Upper lobe of left lung (tissue), 6 donors: ENCODE measurements around the gene ACBD6. TPM values are rescaled to one million over a fixed set of nuclear protein-coding genes. Genes with fewer than 3 reads are reported as not detected.

Source experiments
- ATAC-seq, 2 donors: fragments of 200-7000 bp; cut with Tn5 transposase; one replicate each; pipeline ENCODE4 v1.9.1; 2022; ENCODE audit warnings: mild to moderate bottlenecking in 2 of 2, moderate library complexity in 2 of 2; ENCODE audit not compliant: low FRiP score in 2 of 2
- DNase-seq, 2 donors: peaks; one replicate each; pipeline ENCODE4 v3.0.0-alpha.2; 2019 to 2020
- H3K27ac ChIP-seq, 4 donors: fragments of 200-600 bp; sonication (generic); one replicate each; pipeline ENCODE4 v1.5.1; 2016 to 2019
- H3K27me3 ChIP-seq, 4 donors: fragments of 200-600 bp; sonication (generic); one replicate each; pipeline ENCODE4 v1.5.1; 2017 to 2019
- H3K36me3 ChIP-seq, 4 donors: fragments of 200-600 bp; sonication (generic); one replicate each; pipeline ENCODE4 v1.5.1; 2016 to 2019
- H3K4me1 ChIP-seq, 4 donors: fragments of 200-600 bp; sonication (generic); one replicate each; pipeline ENCODE4 v1.5.1; 2018 to 2019
- H3K4me3 ChIP-seq, 4 donors: fragments of 200-600 bp; sonication (generic); one replicate each; pipeline ENCODE4 v1.5.1; 2017 to 2019; ENCODE audit warnings: mild to moderate bottlenecking in 2 of 4, moderate library complexity in 1 of 4
- H3K9me3 ChIP-seq, 4 donors: fragments of 200-600 bp; sonication (generic); one replicate each; pipeline ENCODE4 v1.5.1; 2018 to 2019
- CTCF ChIP-seq, 6 experiments: fragments of 450-650 bp in 4 of 6; fragments of 200-600 bp in 2 of 6; sonication (generic) in 2 of 6; IDR thresholded peaks; one replicate each; pipeline ENCODE4 v1.5.1; 2016 to 2019; ENCODE audit warnings: antibody characterized with exemption in 6 of 6
- EP300 ChIP-seq, 4 donors: sonication (generic); formaldehyde crosslinking; IDR thresholded peaks; one replicate each; pipeline ENCODE4 v1.5.1; 2017; ENCODE audit warnings: antibody characterized with exemption in 4 of 4, control low read depth in 2 of 4
- POLR2A ChIP-seq, 4 donors: fragments of 450-650 bp; IDR thresholded peaks; one replicate each; pipeline ENCODE4 v1.5.1; 2016 to 2017; ENCODE audit warnings: antibody characterized with exemption in 4 of 4, mild to moderate bottlenecking in 2 of 4
- POLR2AphosphoS5 ChIP-seq, 2 donors: sonication (generic); formaldehyde crosslinking; IDR thresholded peaks; one replicate each; pipeline ENCODE4 v1.5.1; 2017; ENCODE audit warnings: antibody characterized with exemption in 2 of 2
- WGBS, 2 donors: methylation state at CpG; one replicate each; pipeline ENCODE4 v1.1.5; 2017 to 2018; 5-methylcytosine and 5-hydroxymethylcytosine counted together
- total RNA-seq, 6 donors: library from RNA; depleted of rRNA in 4 of 6; stranded (reverse); fragments of >200 nt in 4 of 6; gene quantifications; one replicate each; pipeline versions ENCODE4 v1.1.0 to v1.2.1, GENCODE V29; 2016 to 2021
- donor health status: DM: no; HTN: no; CAD: no; lungs with moderate emphysema.
- donor health status: DM: no; HTN: yes; CAD: no; lungs with severe emphysema.

Gene ACBD6
- total RNA-seq, 6 donors from 2014 or later: 24.9 to 72.3 (median 51.5) TPM

GRCh38 chr1:180521474-180522212 is 19.3 kb upstream of the ACBD6 start:
- Histone ChIP-seq H3K4me1 (peaks cover 9 to 19% (median 14%) of the 10 kb centered on the region in 4 donors), H3K36me3 (no peaks in the 10 kb centered on the region), H3K27me3 (no peaks in the 10 kb centered on the region), H3K27ac (peak overlapping the region in 2 of 4 donors; percentile 3 to 10), H3K4me3 (no peak overlapping the region), H3K9me3 (no peaks in the 10 kb centered on the region)
- DNase-seq (peak in 1 of 2 donors; percentile 54), ATAC-seq (peak; percentile 33 to 78)
- TF ChIP-seq EP300 (IDR thresholded peaks at IDR 0.05) (peak in 1 of 4 donors; percentile 64), POLR2A (IDR thresholded peaks at IDR 0.05) (no peak)
- WGBS, 2 donors: 49 to 53% methylated on average over 9 of the region's 9 CpGs

- DNase-seq: no peak
- H3K4me1 ChIP-seq: peaks cover 15 to 25% (median 18%) of the 10 kb centered on the region in 4 donors
- 35 to 43% methylated on average over 4 of the region's 4 CpGs for WGBS, 2 donors
- H3K27ac ChIP-seq: peak overlapping the region in 1 of 4 donors; percentile 7
- no peak overlapping the region for H3K4me3 ChIP-seq
- H3K27me3 ChIP-seq: no peaks in the 10 kb centered on the region
- no peaks in the 10 kb centered on the region for H3K9me3 ChIP-seq
- ATAC-seq: no peak
- TF ChIP-seq CTCF (IDR thresholded peaks at IDR 0.05) (no peak), POLR2AphosphoS5 (IDR thresholded peaks at IDR 0.05) (no peak)
- H3K36me3 ChIP-seq: no peaks in the 10 kb centered on the region
These were observed 17.5 kb upstream of the ACBD6 start for GRCh38 chr1:180519846-180520245.

GRCh38 chr1:180515857-180516388 is 13.5 kb upstream of the ACBD6 start:
- peak overlapping the region in 1 of 4 donors; percentile 36 for H3K27ac ChIP-seq
- 5 to 10% methylated on average over 8 of the region's 8 CpGs for WGBS, 2 donors
- no peaks in the 10 kb centered on the region for H3K36me3 ChIP-seq
- no peak overlapping the region for H3K4me3 ChIP-seq
- TF ChIP-seq EP300 (IDR thresholded peaks at IDR 0.05) (no peak), POLR2AphosphoS5 (IDR thresholded peaks at IDR 0.05) (no peak), POLR2A (IDR thresholded peaks at IDR 0.05) (no peak), CTCF (IDR thresholded peaks at IDR 0.05) (peak; percentile 75 to 84 (median 77))
- peaks cover 8 to 19% (median 12%) of the 10 kb centered on the region in 4 donors for H3K4me1 ChIP-seq
- H3K27me3 ChIP-seq: no peaks in the 10 kb centered on the region
- DNase-seq (peak in 1 of 2 donors; percentile 77), ATAC-seq (peak; percentile 90 to 98)
- no peaks in the 10 kb centered on the region for H3K9me3 ChIP-seq

GRCh38 chr1:180515364-180515763 is 13.0 kb upstream of the ACBD6 start:
- no peak for ATAC-seq
- H3K27ac ChIP-seq: no peak overlapping the region
- no peaks in the 10 kb centered on the region for H3K36me3 ChIP-seq
- no peak for DNase-seq
- no peaks in the 10 kb centered on the region for H3K9me3 ChIP-seq
- WGBS, 2 donors: 18 to 39% methylated on average over 3 of the region's 3 CpGs
- no peak for TF ChIP-seq POLR2AphosphoS5 (IDR thresholded peaks at IDR 0.05)
- no peak for TF ChIP-seq EP300 (IDR thresholded peaks at IDR 0.05)
- no peak for TF ChIP-seq CTCF (IDR thresholded peaks at IDR 0.05)
- TF ChIP-seq POLR2A (IDR thresholded peaks at IDR 0.05): no peak
- no peak overlapping the region for H3K4me3 ChIP-seq
- H3K27me3 ChIP-seq: no peaks in the 10 kb centered on the region
- H3K4me1 ChIP-seq: peaks cover 8 to 19% (median 12%) of the 10 kb centered on the region in 4 donors

GRCh38 chr1:180513531-180513930 is 11.2 kb upstream of the ACBD6 start:
- no peaks in the 10 kb centered on the region for H3K9me3 ChIP-seq
- no peak for ATAC-seq
- H3K27ac ChIP-seq: no peak overlapping the region
- H3K36me3 ChIP-seq: no peaks in the 10 kb centered on the region
- no peaks in the 10 kb centered on the region for H3K27me3 ChIP-seq
- H3K4me1 ChIP-seq: peaks cover 7 to 14% (median 10%) of the 10 kb centered on the region in 4 donors
- 77 to 87% methylated on average over 6 of the region's 6 CpGs for WGBS, 2 donors
- H3K4me3 ChIP-seq: no peak overlapping the region
- DNase-seq: no peak
- no peak for TF ChIP-seq CTCF (IDR thresholded peaks at IDR 0.05)
- no peak for TF ChIP-seq EP300 (IDR thresholded peaks at IDR 0.05)
